T-helper 17 cell (primary cell): ENCODE results near the gene OS9. TPM values are rescaled to one million over a fixed set of nuclear protein-coding genes. Genes with fewer than 3 reads are reported as not detected.
A peak's percentile ranks its signal among the peaks of the same experiment; 100 is the strongest.

ENCODE experiments used
- ATAC-seq: fragments of 150-1000 bp; cut with Tn5 transposase; 2 replicates; pipeline ENCODE4 v1.10.0; 2021; ENCODE audit warnings: mild to moderate bottlenecking, moderate library complexity
- DNase-seq, 3 donors: peaks; one replicate each; pipeline versions ENCODE4 v3.0.0 to v3.0.0-alpha.2; 2020 to 2021
- H3K9me3 ChIP-seq: one replicate; pipeline ENCODE4 v1.7.0; 2013; ENCODE audit warnings: low read length, mild to moderate bottlenecking; ENCODE audit not compliant: control insufficient read depth, poor library complexity, severe bottlenecking
- H3K27ac Mint-ChIP-seq: one replicate; pipeline ENCODE4 v1.8.0; 2022; ENCODE audit warnings: mild to moderate bottlenecking, moderate library complexity, mixed read lengths
- H3K27me3 Mint-ChIP-seq: one replicate; pipeline ENCODE4 v1.8.0; 2022; ENCODE audit warnings: mixed read lengths
- H3K36me3 Mint-ChIP-seq: one replicate; pipeline ENCODE4 v1.8.0; 2022; ENCODE audit warnings: low read depth, mixed read lengths
- H3K4me1 Mint-ChIP-seq: one replicate; pipeline ENCODE4 v1.8.0; 2022; ENCODE audit warnings: mild to moderate bottlenecking, mixed read lengths
- H3K4me3 Mint-ChIP-seq: one replicate; pipeline ENCODE4 v1.8.0; 2022; ENCODE audit warnings: mild to moderate bottlenecking, moderate library complexity, mixed read lengths
- total RNA-seq, 4 donors: library from RNA in 2 of 4; stranded (reverse) in 2 of 4; gene quantifications; one replicate each; pipeline ENCODE4 v1.2.3 and lab custom pipeline; 2022 to 2026

The OS9 gene
- total RNA-seq, 2 donors from 2014 or later, result 138 to 142 TPM

- no peak for DNase-seq
- no peaks in the 10 kb centered on the region for H3K9me3 ChIP-seq
- Mint-ChIP-seq H3K4me3 (no peak overlapping the region), H3K27ac (peak overlapping the region; percentile 9), H3K36me3 (peaks cover 13% of the 10 kb centered on the region), H3K4me1 (peaks cover 21% of the 10 kb centered on the region), H3K27me3 (no peaks in the 10 kb centered on the region)
- no peak for ATAC-seq
Observed at GRCh38 chr12:57729321-57729844, 35.5 kb downstream of the OS9 start.

DNA sequence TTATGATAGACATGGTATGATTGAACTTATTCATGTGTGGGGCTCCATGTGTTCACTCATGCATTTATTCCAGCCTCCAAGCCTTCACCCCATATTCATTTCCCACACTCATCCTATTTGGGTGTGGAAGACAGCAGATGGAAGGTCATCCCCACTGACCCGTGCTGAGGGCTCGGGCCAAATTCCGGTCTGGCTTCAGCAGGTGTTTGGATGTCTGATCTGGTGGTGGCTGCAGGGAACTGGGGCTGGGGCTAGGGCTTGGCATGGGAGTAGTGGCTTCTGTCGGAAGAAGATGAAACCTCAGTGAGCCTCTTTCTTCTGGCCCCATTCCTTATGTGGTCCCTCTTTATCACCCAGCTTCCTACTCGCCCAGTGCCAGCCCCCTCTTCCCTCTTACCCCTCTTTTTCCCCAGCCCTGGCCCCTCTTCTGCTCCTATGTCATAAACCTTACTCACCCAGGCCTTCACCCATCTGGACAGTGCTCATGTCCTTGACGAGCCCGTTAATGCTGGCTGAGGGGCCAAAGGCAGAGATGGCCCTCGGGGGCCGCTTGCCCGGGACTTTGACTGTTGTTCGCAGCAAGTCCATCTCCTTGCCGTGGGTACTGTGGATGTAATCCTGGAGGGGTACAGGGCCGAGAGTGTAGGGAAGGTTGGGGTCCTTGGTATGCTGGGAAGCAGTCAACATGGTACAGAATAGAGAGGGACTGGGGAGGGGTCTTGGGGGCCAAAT lies 36.6 kb downstream of the OS9 start:
- H3K9me3 ChIP-seq, result no peaks in the 10 kb centered on the region
- no peaks in the 10 kb centered on the region for H3K27me3 Mint-ChIP-seq
- ATAC-seq, result no peak
- H3K4me1 Mint-ChIP-seq, result peaks cover 22% of the 10 kb centered on the region
- no peak overlapping the region for H3K4me3 Mint-ChIP-seq
- DNase-seq, result no peak
- peaks cover 20% of the 10 kb centered on the region for H3K36me3 Mint-ChIP-seq
- no peak overlapping the region for H3K27ac Mint-ChIP-seq

DNA sequence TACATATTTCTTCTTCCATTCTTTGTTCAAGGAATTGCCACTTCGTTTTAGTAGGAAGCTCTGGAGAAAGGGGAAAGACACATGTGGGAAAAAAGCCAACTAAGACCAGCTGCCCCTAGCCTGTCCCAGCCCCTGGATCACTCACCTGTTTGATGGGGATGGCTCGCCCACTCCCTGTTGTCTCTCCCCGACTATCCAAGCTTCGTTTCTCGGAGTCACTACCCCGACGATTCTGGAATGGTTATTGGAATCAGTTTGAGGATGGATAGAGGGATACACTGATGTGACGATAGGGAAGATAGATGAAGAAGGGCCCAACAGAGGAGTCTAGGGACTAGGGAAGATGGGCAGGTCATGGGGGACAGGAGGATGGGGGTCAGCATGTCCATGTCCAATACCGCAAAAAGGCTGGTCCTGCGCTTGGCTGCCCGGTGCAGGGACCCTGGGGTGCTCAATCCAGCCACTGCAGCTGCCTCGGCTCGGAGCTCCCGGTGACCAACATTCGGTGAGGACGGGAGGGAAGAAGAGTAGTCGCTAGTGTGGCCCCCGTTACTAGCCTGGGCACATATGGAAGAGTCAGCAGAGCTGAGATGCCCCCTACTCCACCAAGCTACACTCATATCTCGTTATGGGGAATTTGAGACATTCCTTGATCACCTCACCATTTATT lies 37.6 kb downstream of the OS9 start:
- H3K36me3 Mint-ChIP-seq, result peaks cover 17% of the 10 kb centered on the region

DNA sequence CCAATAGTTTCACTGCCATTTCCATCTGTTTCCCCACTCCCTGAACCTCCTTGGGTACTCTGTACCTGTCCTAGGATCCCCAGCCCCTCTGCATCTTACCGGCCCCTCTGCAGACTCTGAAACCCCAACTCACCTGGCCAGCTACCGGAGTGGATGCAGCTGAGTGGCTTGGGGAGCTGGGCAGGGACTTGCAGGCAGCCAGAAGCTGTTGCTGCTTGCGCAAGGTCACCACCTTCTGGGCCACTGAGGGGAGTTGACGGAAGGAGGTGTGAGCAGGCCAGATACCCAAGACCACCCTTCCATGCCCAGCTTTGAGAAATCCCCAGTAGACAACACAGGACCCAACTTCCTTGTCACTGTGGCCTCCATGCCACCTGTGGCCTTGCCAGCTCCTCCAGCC lies 38.3 kb downstream of the OS9 start:
- no peak overlapping the region for H3K4me3 Mint-ChIP-seq
- no peak for ATAC-seq
- H3K27ac Mint-ChIP-seq, result peak overlapping the region; percentile 78
- no peaks in the 10 kb centered on the region for H3K27me3 Mint-ChIP-seq
- H3K4me1 Mint-ChIP-seq, result peaks cover 25% of the 10 kb centered on the region
- H3K36me3 Mint-ChIP-seq, result peaks cover 17% of the 10 kb centered on the region
- no peak for DNase-seq
- H3K9me3 ChIP-seq, result no peaks in the 10 kb centered on the region

More for the DNA sequence above, 37.6 kb downstream of the OS9 start:
- Mint-ChIP-seq H3K4me1 (peaks cover 20% of the 10 kb centered on the region), H3K27me3 (no peaks in the 10 kb centered on the region), H3K4me3 (no peak overlapping the region), H3K27ac (peak overlapping the region; percentile 78)
- DNase-seq (no peak), ATAC-seq (no peak)
- no peaks in the 10 kb centered on the region for H3K9me3 ChIP-seq

DNA sequence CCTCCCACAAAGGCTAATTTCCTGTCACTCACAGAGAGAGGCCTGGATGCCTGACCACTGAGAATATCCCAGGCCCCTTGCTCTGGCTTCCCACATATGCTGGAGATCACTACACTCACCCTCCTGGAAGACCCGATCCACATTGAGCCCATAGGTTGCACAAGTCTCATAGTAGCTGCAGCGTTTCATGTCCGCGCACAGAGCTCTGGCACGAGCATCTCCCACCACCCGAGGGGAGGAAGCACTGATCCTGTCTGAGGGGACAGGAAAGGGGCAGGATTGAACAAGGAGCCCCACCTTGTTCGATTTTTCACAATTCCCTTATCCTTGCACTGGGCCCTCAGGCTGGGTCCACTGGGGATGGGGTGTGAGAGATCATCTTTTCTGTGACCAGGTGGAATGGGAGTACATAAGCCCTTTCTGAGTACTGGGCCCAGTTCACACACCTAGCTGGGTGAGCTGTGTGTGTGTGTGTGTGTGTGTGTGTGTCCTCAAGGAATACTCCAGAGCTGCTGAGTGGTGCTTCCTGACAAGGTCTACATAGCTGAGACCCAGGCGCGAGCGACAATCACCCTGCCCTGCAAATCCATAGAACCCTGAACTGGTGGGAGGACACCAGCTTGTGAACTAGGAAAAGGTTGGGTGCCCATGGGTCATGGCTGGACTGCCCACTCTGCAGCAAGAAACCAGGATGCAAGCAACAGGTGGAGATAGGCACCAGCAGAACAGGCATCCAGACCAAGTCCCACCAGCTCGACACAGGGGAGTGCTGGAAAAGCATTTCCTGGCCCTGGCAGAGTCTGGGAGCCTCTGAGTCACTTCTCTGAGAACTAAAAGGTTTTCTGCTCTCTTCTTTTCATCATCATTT lies 39.0 kb downstream of the OS9 start:
- peaks cover 25% of the 10 kb centered on the region for H3K4me1 Mint-ChIP-seq
- no peaks in the 10 kb centered on the region for H3K27me3 Mint-ChIP-seq
- H3K4me3 Mint-ChIP-seq, result peak overlapping the region; percentile 33
- H3K36me3 Mint-ChIP-seq, result peaks cover 14% of the 10 kb centered on the region
- DNase-seq (no peak), ATAC-seq (no peak)
- no peaks in the 10 kb centered on the region for H3K9me3 ChIP-seq
- H3K27ac Mint-ChIP-seq, result peak overlapping the region; percentile 78

DNA sequence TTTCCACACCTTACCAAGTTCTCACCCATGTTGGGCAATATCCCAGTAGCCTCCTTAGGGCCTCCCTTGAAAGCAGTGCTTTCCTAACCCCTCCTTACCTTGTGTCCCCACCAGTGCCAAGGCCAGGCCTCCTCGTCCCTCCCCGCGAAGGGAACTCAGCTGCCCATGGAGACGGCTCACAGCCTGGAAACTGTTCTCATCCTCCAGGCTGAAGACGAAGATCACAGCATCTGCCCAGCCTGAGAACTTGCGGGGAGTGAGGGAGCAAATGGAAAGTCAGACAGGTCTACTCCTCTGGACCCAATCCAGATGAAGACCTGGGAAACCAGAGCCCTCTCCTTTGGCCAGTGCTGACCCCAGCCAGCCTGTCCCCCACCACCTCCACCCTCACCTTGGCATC lies 40.0 kb downstream of the OS9 start:
- no peak overlapping the region for H3K4me3 Mint-ChIP-seq
- H3K4me1 Mint-ChIP-seq, result peaks cover 20% of the 10 kb centered on the region
- no peaks in the 10 kb centered on the region for H3K27me3 Mint-ChIP-seq

GRCh38 chr12:57734591-57734990 lies 40.7 kb downstream of the OS9 start:
- Mint-ChIP-seq H3K27me3 (no peaks in the 10 kb centered on the region), H3K4me3 (no peak overlapping the region), H3K4me1 (peaks cover 27% of the 10 kb centered on the region), H3K36me3 (peaks cover 11% of the 10 kb centered on the region), H3K27ac (peak overlapping the region; percentile 93)
- no peak for ATAC-seq
- H3K9me3 ChIP-seq, result no peaks in the 10 kb centered on the region
- no peak for DNase-seq

More for the DNA sequence above, 40.0 kb downstream of the OS9 start:
- peaks cover 13% of the 10 kb centered on the region for H3K36me3 Mint-ChIP-seq
- peak overlapping the region; percentile 93 for H3K27ac Mint-ChIP-seq
- ATAC-seq (no peak), DNase-seq (no peak)
- H3K9me3 ChIP-seq, result no peaks in the 10 kb centered on the region

- H3K27me3 Mint-ChIP-seq, result no peaks in the 10 kb centered on the region
- H3K9me3 ChIP-seq, result no peaks in the 10 kb centered on the region
- H3K36me3 Mint-ChIP-seq, result peaks cover 11% of the 10 kb centered on the region
- peak overlapping the region; percentile 93 for H3K27ac Mint-ChIP-seq
- DNase-seq (no peak), ATAC-seq (no peak)
- peaks cover 28% of the 10 kb centered on the region for H3K4me1 Mint-ChIP-seq
- H3K4me3 Mint-ChIP-seq, result no peak overlapping the region
Observed at GRCh38 chr12:57735198-57735855, 41.4 kb downstream of the OS9 start.

- peaks cover 11% of the 10 kb centered on the region for H3K36me3 Mint-ChIP-seq
- no peak for ATAC-seq
- peaks cover 35% of the 10 kb centered on the region for H3K4me1 Mint-ChIP-seq
- H3K9me3 ChIP-seq, result no peaks in the 10 kb centered on the region
- DNase-seq, result no peak
- no peaks in the 10 kb centered on the region for H3K27me3 Mint-ChIP-seq
- peak overlapping the region; percentile 93 for H3K27ac Mint-ChIP-seq
- no peak overlapping the region for H3K4me3 Mint-ChIP-seq
Observed at GRCh38 chr12:57735952-57736740, 42.2 kb downstream of the OS9 start.

DNA sequence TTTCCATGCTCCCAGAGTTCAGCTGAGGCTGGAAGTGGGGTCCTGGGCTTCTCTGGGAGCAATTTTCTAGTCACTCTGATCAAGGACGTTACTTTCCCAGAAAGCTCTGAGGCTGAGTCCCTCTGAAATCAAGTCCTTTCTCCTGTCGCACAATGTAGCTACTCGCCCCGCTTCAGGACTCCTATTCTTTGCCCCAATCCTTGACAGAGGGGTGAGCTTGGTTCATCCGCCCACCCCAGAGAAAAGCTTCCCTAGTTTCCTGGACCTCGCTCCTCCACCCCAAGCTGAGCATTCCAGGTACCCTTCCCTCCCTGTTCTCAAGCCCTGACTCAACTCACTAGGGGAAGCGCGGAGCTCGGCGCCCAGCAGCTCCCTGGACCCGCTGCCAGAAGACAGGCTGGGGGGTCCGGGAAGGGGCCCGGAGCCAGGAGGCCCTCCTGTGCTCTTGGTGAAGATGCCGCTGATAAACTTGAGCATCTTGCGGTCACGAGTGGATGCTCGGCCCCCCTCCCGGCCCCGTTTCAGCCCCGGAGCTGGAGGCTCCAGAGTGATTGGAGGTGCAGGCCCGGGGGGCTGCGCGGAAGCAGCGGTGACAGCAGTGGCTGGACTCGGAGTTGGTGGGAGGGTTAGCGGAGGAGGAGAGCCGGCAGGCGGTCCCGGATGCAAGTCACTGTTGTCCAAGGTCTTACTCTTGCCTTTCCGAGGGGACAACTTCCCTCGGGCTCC lies 43.0 kb downstream of the OS9 start:
- peaks cover 9% of the 10 kb centered on the region for H3K36me3 Mint-ChIP-seq
- H3K4me3 Mint-ChIP-seq, result peak overlapping the region; percentile 41

DNA sequence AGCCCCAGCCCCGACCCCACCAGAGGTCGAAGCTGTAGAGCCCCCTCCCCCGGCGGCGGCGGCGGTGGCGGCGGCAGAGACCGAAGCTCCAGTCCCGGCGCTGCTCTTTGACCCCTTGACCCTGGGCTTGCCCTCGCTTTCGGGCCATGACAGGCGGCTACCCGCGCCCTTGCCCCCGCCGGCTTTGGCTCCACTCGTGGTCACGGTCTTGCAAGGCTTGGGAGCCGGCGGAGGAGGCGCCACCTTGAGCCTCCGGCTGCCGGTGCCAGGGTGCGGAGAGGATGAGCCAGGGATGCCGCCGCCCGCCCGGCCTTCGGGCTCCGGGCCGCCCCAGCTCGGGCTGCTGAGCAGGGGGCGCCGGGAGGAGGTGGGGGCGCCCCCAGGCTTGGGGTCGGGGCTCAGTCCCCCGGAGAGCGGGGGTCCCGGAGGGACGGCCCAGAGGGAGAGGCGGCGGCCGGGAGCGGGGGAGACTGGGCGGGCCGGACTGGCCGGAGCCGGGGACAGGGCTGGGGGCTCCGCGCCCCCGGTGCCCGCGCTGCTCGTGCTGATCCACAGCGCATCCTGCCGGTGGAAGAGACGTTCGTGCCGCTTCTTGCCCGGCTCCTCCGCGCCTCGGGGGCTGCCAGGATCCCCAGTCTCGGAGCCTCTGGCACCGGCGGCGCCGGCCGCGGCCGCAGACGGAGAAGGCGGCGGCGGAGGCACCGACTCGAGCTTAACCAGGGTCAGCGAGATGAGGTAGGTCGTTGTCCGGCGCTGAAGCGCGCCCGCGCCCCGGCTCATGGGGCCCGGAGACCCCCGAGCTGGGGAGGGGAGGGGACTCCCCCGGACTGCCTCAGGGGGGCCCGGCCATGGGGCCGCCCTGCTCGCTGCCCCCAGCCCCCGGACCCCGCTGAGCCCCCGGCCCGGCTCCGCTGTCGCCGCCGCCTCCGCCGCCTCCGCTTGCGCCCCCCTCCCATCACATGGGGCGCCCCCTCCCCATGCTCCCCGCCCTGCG lies 43.8 kb downstream of the OS9 start:
- no peak overlapping the region for H3K4me3 Mint-ChIP-seq
- no peak overlapping the region for H3K27ac Mint-ChIP-seq
- H3K4me1 Mint-ChIP-seq, result peaks cover 46% of the 10 kb centered on the region
- H3K36me3 Mint-ChIP-seq, result peaks cover 9% of the 10 kb centered on the region
- ATAC-seq (no peak), DNase-seq (no peak)
- H3K27me3 Mint-ChIP-seq, result no peaks in the 10 kb centered on the region
- H3K9me3 ChIP-seq, result no peaks in the 10 kb centered on the region

More for the DNA sequence above, 43.0 kb downstream of the OS9 start:
- peak overlapping the region; percentile 91 for H3K27ac Mint-ChIP-seq
- ATAC-seq (no peak), DNase-seq (no peak)
- no peaks in the 10 kb centered on the region for H3K27me3 Mint-ChIP-seq
- no peaks in the 10 kb centered on the region for H3K9me3 ChIP-seq
- peaks cover 42% of the 10 kb centered on the region for H3K4me1 Mint-ChIP-seq
